ENCODE data around the gene PTPA. TPM values are rescaled to one million over a fixed set of nuclear protein-coding genes. Genes with fewer than 3 reads are reported as not detected.
A peak's percentile ranks its signal among the peaks of the same experiment; 100 is the strongest.

Gene PTPA
- total and polyA plus RNA-seq, 8 donors: 32.7 to 71.4 (median 43.3) TPM

GRCh38 chr9:129097671-129098306 lies 13.4 kb upstream of the PTPA start:
- no peak for ATAC-seq
- intact Hi-C loops (cut with DNase I): no loop called here
- 93 to 96% methylated on average over 15 to 16 of the region's 16 CpGs for WGBS, 2 donors
- Histone ChIP-seq H3K36me3 (peaks cover 0 to 30% (median 3%) of the 10 kb centered on the region in 3 donors), H3K27me3 (no peaks in the 10 kb centered on the region), H3K27ac (no peak overlapping the region), H3K9me3 (no peaks in the 10 kb centered on the region), H3K4me1 (peaks cover 33 to 41% (median 35%) of the 10 kb centered on the region in 3 donors), H3K4me3 (no peak overlapping the region)
- no peak for DNase-seq
- no peak for FAIRE-seq
- TF ChIP-seq, protein P1, sequence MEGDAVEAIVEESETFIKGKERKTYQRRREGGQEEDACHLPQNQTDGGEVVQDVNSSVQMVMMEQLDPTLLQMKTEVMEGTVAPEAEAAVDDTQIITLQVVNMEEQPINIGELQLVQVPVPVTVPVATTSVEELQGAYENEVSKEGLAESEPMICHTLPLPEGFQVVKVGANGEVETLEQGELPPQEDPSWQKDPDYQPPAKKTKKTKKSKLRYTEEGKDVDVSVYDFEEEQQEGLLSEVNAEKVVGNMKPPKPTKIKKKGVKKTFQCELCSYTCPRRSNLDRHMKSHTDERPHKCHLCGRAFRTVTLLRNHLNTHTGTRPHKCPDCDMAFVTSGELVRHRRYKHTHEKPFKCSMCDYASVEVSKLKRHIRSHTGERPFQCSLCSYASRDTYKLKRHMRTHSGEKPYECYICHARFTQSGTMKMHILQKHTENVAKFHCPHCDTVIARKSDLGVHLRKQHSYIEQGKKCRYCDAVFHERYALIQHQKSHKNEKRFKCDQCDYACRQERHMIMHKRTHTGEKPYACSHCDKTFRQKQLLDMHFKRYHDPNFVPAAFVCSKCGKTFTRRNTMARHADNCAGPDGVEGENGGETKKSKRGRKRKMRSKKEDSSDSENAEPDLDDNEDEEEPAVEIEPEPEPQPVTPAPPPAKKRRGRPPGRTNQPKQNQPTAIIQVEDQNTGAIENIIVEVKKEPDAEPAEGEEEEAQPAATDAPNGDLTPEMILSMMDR (IDR thresholded peaks at IDR 0.05): no peak

DNA sequence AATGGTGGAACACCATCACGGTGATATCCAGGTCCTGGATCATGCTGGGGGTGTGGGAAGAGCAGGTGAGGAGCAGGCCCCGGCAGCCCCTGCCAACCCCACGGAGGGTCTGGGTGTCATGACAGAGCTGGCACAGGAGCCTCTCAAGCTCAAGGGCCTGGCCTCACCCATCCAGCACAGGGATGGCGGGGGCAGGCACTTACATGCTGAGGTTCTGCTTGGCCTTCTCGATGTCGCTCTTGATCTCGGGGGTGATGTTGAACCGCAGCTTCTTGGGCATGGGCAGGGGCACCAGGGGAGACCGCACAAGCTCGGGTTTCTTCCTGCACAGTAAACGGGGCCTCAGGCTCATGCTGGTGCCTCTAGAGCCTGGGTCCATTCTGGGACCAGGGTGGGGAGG lies 12.9 kb upstream of the PTPA start:
- FAIRE-seq: no peak
- H3K27ac ChIP-seq: no peak overlapping the region
- H3K4me3 ChIP-seq: no peak overlapping the region
- TF ChIP-seq, protein P1 (IDR thresholded peaks at IDR 0.05): no peak
- intact Hi-C loops (cut with DNase I): no loop called here
- DNase-seq: no peak
- H3K4me1 ChIP-seq: peaks cover 34 to 46% (median 41%) of the 10 kb centered on the region in 3 donors
- ATAC-seq: no peak
- no peaks in the 10 kb centered on the region for H3K27me3 ChIP-seq
- no peaks in the 10 kb centered on the region for H3K9me3 ChIP-seq
- H3K36me3 ChIP-seq: peaks cover 0 to 30% (median 3%) of the 10 kb centered on the region in 3 donors
- 96 to 100% methylated on average over 11 of the region's 11 CpGs for WGBS, 2 donors

GRCh38 chr9:129100383-129101169 lies 10.6 kb upstream of the PTPA start:
- intact Hi-C loops (cut with DNase I): no loop called here
- 81% methylated on average over 28 of the region's 28 CpGs for WGBS, 2 donors
- Histone ChIP-seq H3K27me3 (no peaks in the 10 kb centered on the region), H3K4me3 (no peak overlapping the region), H3K4me1 (peaks cover 18 to 39% (median 30%) of the 10 kb centered on the region in 3 donors), H3K27ac (no peak overlapping the region), H3K36me3 (peaks cover 0 to 26% (median 3%) of the 10 kb centered on the region in 3 donors), H3K9me3 (no peaks in the 10 kb centered on the region)
- FAIRE-seq (no peak), ATAC-seq (no peak), DNase-seq (peak in 1 of 6 donors; percentile 53)
- TF ChIP-seq, protein P1 (IDR thresholded peaks at IDR 0.05): no peak

DNA sequence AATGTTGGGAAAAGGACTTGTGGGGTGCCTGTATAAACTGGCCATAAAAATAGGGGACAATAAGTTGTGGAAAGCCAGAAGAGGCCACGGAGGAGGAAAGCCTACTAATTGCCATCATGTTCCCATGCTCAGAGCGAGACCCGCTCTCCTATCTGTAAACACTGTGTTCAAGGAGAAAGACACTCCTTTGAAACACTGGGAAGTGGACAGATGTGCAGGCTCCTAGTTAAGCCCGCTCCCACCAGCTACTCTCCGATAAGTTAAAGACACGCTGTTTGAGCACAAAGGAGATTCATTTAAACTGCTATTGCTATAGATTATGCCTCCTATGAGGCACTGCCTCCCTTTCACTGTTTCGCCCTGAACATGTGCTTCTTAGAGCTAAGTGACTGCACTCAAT lies 9.9 kb upstream of the PTPA start:
- DNase-seq (peak in 1 of 6 donors; percentile 51), FAIRE-seq (no peak), ATAC-seq (peak in 2 of 4 donors; percentile 17 to 40)
- H3K4me1 ChIP-seq: peaks cover 17 to 40% (median 29%) of the 10 kb centered on the region in 3 donors
- no peak overlapping the region for H3K4me3 ChIP-seq
- peaks cover 0 to 19% (median 0%) of the 10 kb centered on the region in 3 donors for H3K36me3 ChIP-seq
- H3K27me3 ChIP-seq: no peaks in the 10 kb centered on the region
- 38 to 41% methylated on average over 7 of the region's 7 CpGs for WGBS, 2 donors
- TF ChIP-seq, protein P1 (IDR thresholded peaks at IDR 0.05): no peak
- H3K9me3 ChIP-seq: no peaks in the 10 kb centered on the region
- H3K27ac ChIP-seq: peak overlapping the region in 3 of 4 donors; percentile 35 to 50 (median 38)
- intact Hi-C loops (cut with DNase I): no loop called here
